HUES48 (cell line): Measurements from ENCODE around the gene TRIM5.
A peak's percentile ranks its signal among the peaks of the same experiment; 100 is the strongest.
"Not testable (repeated sequence)": the region's sequence is repeated elsewhere in the genome, so short reads cannot be mapped to it uniquely, and the experiment has no call there.

Source experiments
- H3K27ac ChIP-seq: one replicate; pipeline ENCODE4 v1.7.0; 2013; ENCODE audit warnings: low read depth, low read length, inconsistent platforms
- H3K27me3 ChIP-seq: 2 replicates; pipeline ENCODE4 v1.6.1; 2013; ENCODE audit warnings: mild to moderate bottlenecking, low read length; ENCODE audit not compliant: control insufficient read depth, insufficient read depth
- H3K36me3 ChIP-seq: 2 replicates; pipeline ENCODE4 v1.6.1; 2013; ENCODE audit warnings: low read length; ENCODE audit not compliant: control insufficient read depth, insufficient read depth
- H3K4me1 ChIP-seq: 2 replicates; pipeline ENCODE4 v1.6.1; 2013; ENCODE audit warnings: mild to moderate bottlenecking, low read length; ENCODE audit not compliant: control insufficient read depth, insufficient read depth
- H3K4me3 ChIP-seq: 2 replicates; pipeline ENCODE4 v1.5.1; 2013; ENCODE audit warnings: mild to moderate bottlenecking, low read depth, low read length
- H3K9ac ChIP-seq: 2 replicates; pipeline ENCODE4 v1.6.1; 2013; ENCODE audit warnings: mild to moderate bottlenecking, low read depth, low read length, moderate library complexity
- H3K9me3 ChIP-seq: 2 replicates; pipeline ENCODE4 v1.6.1; 2013; ENCODE audit warnings: low read length; ENCODE audit not compliant: control insufficient read depth, insufficient read depth

The TRIM5 gene

DNA sequence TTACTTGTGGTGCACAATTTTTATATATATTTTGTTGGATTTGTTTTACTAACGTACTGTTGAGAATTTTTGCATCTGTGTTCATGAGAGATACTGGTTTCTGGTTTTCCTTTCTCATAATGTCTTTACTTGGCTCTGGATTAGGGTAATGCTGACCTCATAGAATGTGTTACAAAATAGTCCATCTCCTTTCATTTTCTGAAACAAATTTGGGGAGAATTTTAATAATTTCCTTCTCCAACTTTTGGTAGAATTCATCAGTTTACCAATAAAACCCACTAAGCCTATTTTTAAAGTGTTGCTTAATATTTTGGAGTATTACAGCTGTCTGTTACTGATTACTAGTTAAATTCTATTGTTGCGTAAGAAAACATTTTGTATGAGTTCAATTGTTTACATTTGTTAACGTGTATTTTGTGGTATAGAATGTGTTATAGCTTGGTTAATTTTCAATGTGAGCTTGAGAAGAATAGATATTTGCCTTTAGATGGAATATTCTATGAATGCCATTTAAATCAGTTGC lies 16.2 kb upstream of the TRIM5 start:
- Histone ChIP-seq H3K27ac (no peak overlapping the region), H3K9ac (no peak overlapping the region), H3K9me3 (no peaks in the 10 kb centered on the region), H3K4me1 (no peaks in the 10 kb centered on the region), H3K36me3 (peaks cover 54% of the 10 kb centered on the region), H3K27me3 (no peaks in the 10 kb centered on the region), H3K4me3 (no peak overlapping the region)

DNA sequence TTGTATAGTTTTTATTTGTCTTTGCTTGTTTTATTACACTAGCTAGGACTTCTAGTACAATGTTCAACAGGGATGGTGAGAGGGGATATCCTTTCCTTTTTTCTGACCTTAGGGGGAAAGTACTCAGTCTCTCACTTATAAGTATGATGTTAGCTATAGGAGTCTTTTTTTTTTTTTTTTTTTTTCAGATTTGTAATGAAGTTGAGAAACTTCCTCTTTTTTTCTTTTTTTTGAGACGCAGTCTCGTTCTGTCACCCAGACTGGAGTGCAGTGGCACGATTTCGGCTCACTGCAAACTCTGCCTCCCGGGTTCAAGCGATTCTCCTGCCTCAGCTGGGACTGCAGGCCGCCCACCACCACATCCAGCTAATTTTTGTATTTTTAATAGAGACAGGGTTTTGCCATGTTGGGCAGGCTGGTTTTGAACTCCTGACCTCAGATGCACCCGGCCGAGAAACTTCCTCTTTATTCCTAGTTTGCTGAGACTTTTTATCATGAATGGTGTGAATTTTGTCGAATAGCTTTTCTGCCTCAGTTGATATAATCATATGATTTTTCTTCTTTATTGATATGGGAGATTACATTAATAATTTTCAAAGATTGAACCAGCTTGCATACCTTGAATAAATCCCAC lies 15.7 kb upstream of the TRIM5 start:
- Histone ChIP-seq H3K36me3 (peaks cover 56% of the 10 kb centered on the region), H3K9ac (no peak overlapping the region), H3K9me3 (no peaks in the 10 kb centered on the region), H3K27ac (no peak overlapping the region), H3K4me3 (no peak overlapping the region), H3K27me3 (no peaks in the 10 kb centered on the region), H3K4me1 (no peaks in the 10 kb centered on the region)

DNA sequence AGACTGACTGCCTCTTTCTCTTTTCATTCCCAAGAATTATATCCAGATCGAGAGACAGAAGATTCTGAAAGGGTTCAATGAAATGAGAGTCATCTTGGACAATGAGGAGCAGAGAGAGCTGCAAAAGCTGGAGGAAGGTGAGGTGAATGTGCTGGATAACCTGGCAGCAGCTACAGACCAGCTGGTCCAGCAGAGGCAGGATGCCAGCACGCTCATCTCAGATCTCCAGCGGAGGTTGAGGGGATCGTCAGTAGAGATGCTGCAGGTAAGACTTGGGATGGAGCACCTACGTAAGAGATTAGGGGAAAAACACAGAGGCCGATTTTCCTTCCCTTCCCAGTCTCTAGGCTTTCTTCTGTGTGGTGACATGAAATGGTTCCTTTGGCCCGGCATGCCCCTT lies 13.4 kb upstream of the TRIM5 start:
- H3K36me3 ChIP-seq: peaks cover 48% of the 10 kb centered on the region
- H3K9me3 ChIP-seq: no peaks in the 10 kb centered on the region
- H3K27me3 ChIP-seq: no peaks in the 10 kb centered on the region
- H3K27ac ChIP-seq: no peak overlapping the region
- no peaks in the 10 kb centered on the region for H3K4me1 ChIP-seq
- H3K9ac ChIP-seq: no peak overlapping the region
- no peak overlapping the region for H3K4me3 ChIP-seq

DNA sequence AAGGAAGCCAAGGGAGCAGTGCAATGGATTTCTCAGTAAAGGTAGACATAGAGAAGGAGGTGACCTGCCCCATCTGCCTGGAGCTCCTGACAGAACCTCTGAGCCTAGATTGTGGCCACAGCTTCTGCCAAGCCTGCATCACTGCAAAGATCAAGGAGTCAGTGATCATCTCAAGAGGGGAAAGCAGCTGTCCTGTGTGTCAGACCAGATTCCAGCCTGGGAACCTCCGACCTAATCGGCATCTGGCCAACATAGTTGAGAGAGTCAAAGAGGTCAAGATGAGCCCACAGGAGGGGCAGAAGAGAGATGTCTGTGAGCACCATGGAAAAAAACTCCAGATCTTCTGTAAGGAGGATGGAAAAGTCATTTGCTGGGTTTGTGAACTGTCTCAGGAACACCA lies 11.3 kb upstream of the TRIM5 start:
- Histone ChIP-seq H3K4me3 (no peak overlapping the region), H3K36me3 (peaks cover 34% of the 10 kb centered on the region), H3K9ac (no peak overlapping the region), H3K27me3 (no peaks in the 10 kb centered on the region), H3K27ac (no peak overlapping the region), H3K4me1 (0 out of 2 replicates have a peak, but pooled peaks cover 4% of the 10 kb centered on the region), H3K9me3 (no peaks in the 10 kb centered on the region; the same call in 1 of the 2 replicates)

DNA sequence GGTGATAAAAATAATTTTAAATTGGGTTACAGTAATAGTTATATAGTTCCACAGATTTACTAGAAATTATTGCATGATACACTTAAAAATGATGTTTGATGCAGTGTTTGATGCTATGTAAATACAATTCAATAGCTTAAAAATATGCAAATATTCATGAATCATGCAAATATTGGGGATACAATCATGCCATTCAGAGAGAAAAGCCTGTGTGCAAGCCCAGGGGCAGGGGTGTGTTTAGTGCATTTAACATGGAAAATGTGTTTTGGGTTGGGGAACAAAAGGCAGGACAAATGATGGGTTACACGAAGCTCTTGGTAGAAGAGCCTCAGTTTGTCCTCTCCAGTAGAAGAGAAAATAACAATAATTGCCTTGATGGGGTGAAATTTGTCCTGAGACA lies 10.7 kb upstream of the TRIM5 start:
- H3K9me3 ChIP-seq: no peaks in the 10 kb centered on the region; the same call in 1 of the 2 replicates
- H3K36me3 ChIP-seq: peaks cover 33% of the 10 kb centered on the region
- no peak overlapping the region for H3K4me3 ChIP-seq
- H3K27me3 ChIP-seq: no peaks in the 10 kb centered on the region
- no peak overlapping the region for H3K9ac ChIP-seq
- no peak overlapping the region for H3K27ac ChIP-seq
- peaks cover 8% of the 10 kb centered on the region for H3K4me1 ChIP-seq

DNA sequence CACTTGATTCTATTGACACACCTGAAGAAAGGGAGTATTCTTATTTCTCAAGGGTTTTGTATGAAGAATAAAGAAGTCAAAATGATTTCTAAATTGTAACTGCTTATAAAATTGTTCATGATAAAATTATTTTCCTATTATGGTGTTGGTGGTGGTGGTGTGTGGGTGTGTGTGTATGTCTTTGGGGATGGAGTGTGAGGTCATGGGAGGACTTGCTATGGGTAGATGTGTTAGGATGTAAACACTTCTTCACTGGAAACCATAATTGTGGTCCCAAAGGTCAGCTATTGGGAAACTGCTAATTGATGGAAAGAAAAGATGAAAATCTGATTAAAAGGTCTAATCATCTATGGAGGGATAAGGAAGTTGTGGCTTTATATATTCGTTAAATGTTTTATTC lies 9.8 kb upstream of the TRIM5 start:
- no peaks in the 10 kb centered on the region for H3K27me3 ChIP-seq
- no peak overlapping the region for H3K27ac ChIP-seq
- H3K36me3 ChIP-seq: peaks cover 30% of the 10 kb centered on the region
- H3K9me3 ChIP-seq: no peaks in the 10 kb centered on the region; the same call in 1 of the 2 replicates
- H3K9ac ChIP-seq: no peak overlapping the region
- H3K4me3 ChIP-seq: no peak overlapping the region
- H3K4me1 ChIP-seq: peaks cover 17% of the 10 kb centered on the region

DNA sequence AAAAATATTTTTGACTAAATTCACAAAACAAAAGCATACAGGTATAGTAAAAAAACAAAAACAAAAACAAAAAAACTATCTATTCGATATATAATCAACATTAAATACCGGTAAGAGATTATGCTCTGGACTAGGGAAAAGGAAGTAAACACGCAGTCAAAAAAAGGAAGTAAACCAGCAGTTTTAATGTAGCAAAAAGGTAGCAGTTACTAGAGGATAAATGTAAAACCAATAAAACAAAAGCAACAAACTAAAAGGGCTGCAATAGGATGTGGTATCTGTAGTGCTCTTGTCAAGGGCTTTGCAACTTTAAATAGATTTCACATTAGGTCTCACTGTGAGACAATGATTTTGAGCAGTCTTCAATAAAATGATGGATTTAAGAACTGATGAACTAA lies 7.1 kb upstream of the TRIM5 start:
- Histone ChIP-seq H3K9ac (no peak overlapping the region), H3K9me3 (no peaks in the 10 kb centered on the region; the same call in 1 of the 2 replicates), H3K27me3 (no peaks in the 10 kb centered on the region), H3K36me3 (peaks cover 11% of the 10 kb centered on the region), H3K4me3 (no peak overlapping the region), H3K4me1 (peaks cover 27% of the 10 kb centered on the region), H3K27ac (no peak overlapping the region)

DNA sequence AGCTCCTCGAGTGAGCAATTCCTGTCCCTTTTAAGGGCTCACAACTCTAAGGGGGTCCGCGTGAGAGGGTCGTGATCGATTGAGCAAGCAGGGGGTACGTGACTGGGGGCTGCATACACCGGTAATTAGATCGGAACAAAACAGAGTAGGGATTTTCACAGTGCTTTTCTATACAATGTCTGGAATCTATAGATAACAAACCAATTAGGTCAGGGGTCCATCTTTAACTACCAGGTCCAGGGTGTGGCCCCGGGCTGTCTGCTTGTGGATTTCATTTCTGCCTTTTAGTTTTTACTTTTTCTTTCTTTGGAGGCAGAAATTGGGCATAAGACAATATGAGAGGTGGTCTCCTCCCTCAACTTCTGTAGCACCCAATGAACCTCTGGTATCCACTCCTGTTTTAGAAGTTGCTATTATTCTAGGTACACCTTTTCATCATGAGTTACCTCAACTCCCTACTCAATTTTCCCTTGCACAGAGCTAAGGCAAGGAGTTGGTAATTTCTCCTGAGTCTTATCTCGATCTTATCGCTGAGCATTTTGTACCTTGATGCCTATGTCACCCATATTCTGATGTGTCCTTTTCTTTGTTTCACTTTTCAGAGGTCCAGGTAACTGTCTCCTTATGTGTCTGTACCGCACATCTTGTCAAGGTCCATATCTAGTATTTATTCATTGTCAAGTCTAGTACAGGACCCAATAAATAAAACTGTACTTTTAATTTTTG lies 6.5 kb upstream of the TRIM5 start:
- not testable (repeated sequence) for H3K27ac ChIP-seq, H3K9me3 ChIP-seq, H3K27me3 ChIP-seq, H3K9ac ChIP-seq, H3K36me3 ChIP-seq
- peak overlapping the region; percentile 58; the same call in 1 of the 2 replicates for H3K4me3 ChIP-seq
- H3K4me1 ChIP-seq: peaks cover 27% of the 10 kb centered on the region

DNA sequence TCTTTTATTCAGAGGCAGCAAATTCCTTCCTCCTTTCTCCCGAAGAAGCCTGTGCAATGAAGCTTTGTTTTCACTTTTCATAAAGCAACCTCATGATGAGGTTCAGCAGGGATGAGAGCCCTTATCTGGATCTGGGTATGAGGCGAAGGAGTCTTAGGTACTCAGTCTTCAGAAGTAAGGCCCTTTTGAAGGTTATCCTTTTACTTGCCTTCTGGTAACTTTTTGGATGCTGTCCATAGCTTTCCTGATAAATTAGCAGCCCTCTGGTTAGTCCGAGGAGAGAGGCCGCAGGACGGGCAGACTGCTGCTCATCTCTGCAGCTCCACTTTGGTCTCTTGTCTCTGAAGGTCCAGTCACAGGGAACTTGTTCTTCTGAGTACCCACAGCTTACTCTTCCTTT lies 5.9 kb upstream of the TRIM5 start:
- Histone ChIP-seq H3K9ac (peak overlapping the region; percentile 4; the same call in 1 of the 2 replicates), H3K9me3 (no peaks in the 10 kb centered on the region; the same call in 1 of the 2 replicates), H3K27me3 (no peaks in the 10 kb centered on the region), H3K27ac (no peak overlapping the region), H3K4me1 (peaks cover 27% of the 10 kb centered on the region), H3K36me3 (no peaks in the 10 kb centered on the region; the same call in 1 of the 2 replicates), H3K4me3 (peak overlapping the region; percentile 58)

DNA sequence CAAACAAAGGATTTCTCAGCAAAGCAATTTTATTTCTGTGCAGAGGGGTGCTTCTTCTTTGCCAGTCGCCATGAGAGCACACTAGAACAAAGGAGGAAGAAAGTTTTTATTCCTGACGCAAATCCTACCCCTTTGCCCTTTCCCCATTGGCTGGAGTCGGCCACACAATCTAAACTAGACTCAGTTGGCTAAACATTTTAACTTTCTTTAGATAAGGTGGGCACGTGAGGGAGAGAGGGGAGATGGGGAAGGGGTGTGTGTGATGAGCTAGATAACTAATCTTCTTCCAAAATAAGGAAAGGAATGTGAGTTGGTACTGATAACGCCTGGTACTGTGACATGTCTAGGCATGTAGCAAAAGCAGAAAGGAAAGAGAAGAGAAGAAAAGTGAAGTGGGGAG lies 5.3 kb upstream of the TRIM5 start:
- H3K27me3 ChIP-seq: no peaks in the 10 kb centered on the region
- peak overlapping the region; percentile 90 for H3K27ac ChIP-seq
- H3K36me3 ChIP-seq: no peaks in the 10 kb centered on the region; the same call in 1 of the 2 replicates
- H3K4me1 ChIP-seq: peaks cover 27% of the 10 kb centered on the region
- no peaks in the 10 kb centered on the region; the same call in 1 of the 2 replicates for H3K9me3 ChIP-seq
- peak overlapping the region; percentile 70 for H3K9ac ChIP-seq
- peak overlapping the region; percentile 58 for H3K4me3 ChIP-seq

DNA sequence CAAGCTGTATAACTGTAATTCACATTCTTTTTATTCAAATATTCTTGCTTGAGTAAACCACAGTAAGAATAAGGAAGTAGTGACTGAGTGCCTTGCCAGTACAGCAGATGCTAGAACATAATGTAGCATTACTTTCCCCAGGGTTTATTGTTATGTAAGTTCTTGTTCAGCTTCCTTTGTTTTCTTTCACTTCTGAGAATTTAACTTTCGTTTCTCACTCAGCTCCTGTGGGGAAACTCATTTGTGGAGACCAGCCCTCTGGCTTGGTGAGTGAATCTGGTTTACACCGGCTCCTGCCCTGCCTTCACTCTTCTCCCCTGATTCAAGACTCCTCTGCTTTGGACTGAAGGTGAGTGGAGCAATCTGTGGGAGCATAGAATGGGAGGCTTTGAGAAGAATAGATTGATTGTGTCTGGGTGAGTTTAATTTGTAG lies 4.7 kb upstream of the TRIM5 start, which contains the start of gene TRIM22:
TRIM22 (plus strand) TSS at position 240 of the 433 bp plus-strand sequence. CDS start 6,443 bp downstream, outside the sequence.
- Histone ChIP-seq H3K4me3 (peak within 1 kb of the TSS; percentile 58), H3K27ac (peak within 1 kb of the TSS; percentile 90), H3K36me3 (no peaks in the 10 kb centered on the region; the same call in 1 of the 2 replicates), H3K9ac (peak within 1 kb of the TSS; percentile 70), H3K27me3 (no peaks in the 10 kb centered on the region), H3K9me3 (no peaks in the 10 kb centered on the region; the same call in 1 of the 2 replicates), H3K4me1 (peaks cover 30% of the 10 kb centered on the region)
